Panc1 (cell line): ENCODE measurements around the gene AGBL3. TPM values are rescaled to one million over a fixed set of nuclear protein-coding genes. Genes with fewer than 3 reads are reported as not detected.

ENCODE experiments used
- ATAC-seq: fragments of 200-7000 bp; cut with Tn5 transposase; 2 replicates; pipeline ENCODE4 v1.9.1; 2020; ENCODE audit warnings: mild to moderate bottlenecking, moderate library complexity
- BruUV-seq: library from RNA; stranded (reverse); fragments of 400-500 nt; replicated peaks from 2 replicates; lab custom pipeline; 2021; lab: Mats Ljungman, UMichigan
- CTCF ChIA-PET: fragments of 300-600 bp; sonication (Branson Sonifier 250); formaldehyde crosslinking; loops from one replicate; lab custom pipeline; 2022; ENCODE audit warnings: antibody characterized with exemption; lab: Charles Lee
- POLR2A ChIA-PET: fragments of 300-600 bp; sonication (Branson Sonifier 250); formaldehyde crosslinking; loops from one replicate; lab custom pipeline; 2022; ENCODE audit warnings: antibody characterized with exemption; lab: Charles Lee
- DNase-seq: peaks from one replicate; pipeline ENCODE4 v3.0.0-alpha.2; 2010; ENCODE audit warnings: low read depth, low spot score
- H3K27ac ChIP-seq: 2 replicates; pipeline ENCODE4 v1.5.1; 2011; ENCODE audit warnings: mild to moderate bottlenecking, low read length, inconsistent platforms
- H3K27me3 ChIP-seq: fragments of 200-500 bp; sonication (Bioruptor generic); 2 replicates; pipeline ENCODE4 v1.6.0; 2014; ENCODE audit warnings: low read length, inconsistent platforms; ENCODE audit not compliant: control insufficient read depth, insufficient read depth
- H3K36me3 ChIP-seq: fragments of 200-500 bp; sonication (Bioruptor generic); 2 replicates; pipeline ENCODE4 v1.5.1; 2014; ENCODE audit warnings: inconsistent platforms, mild to moderate bottlenecking, low read length, moderate library complexity; ENCODE audit not compliant: control insufficient read depth, insufficient read depth
- H3K4me1 ChIP-seq: 2 replicates; pipeline ENCODE4 v1.5.1; 2011; ENCODE audit warnings: inconsistent platforms, mild to moderate bottlenecking, low read length, moderate library complexity; ENCODE audit not compliant: control insufficient read depth, insufficient read depth
- H3K4me3 ChIP-seq, 2 experiments: 2 replicates each; pipeline ENCODE4 v1.5.1; 2011 to 2012; ENCODE audit warnings: low read depth in 2 of 2, low read length in 2 of 2, mild to moderate bottlenecking in 2 of 2, inconsistent platforms in 1 of 2, moderate library complexity in 1 of 2
- H3K9me3 ChIP-seq: fragments of 200-500 bp; sonication (Bioruptor generic); 2 replicates; pipeline ENCODE4 v1.5.1; 2014; ENCODE audit warnings: low read depth, mild to moderate bottlenecking, inconsistent platforms, low read length, moderate library complexity; ENCODE audit not compliant: control insufficient read depth, insufficient read depth
- CTCF ChIP-seq: fragments of 450-650 bp; IDR thresholded peaks from 2 replicates; pipeline ENCODE4 v1.5.1; 2017; ENCODE audit warnings: mild to moderate bottlenecking
- POLR2AphosphoS5 ChIP-seq: IDR thresholded peaks from 2 replicates; pipeline ENCODE4 v1.6.1; 2012; ENCODE audit warnings: mild to moderate bottlenecking, low read depth, low read length, moderate library complexity
- REST ChIP-seq, 2 experiments: IDR thresholded peaks; 2 replicates each; pipeline ENCODE4 v1.6.1; 2011 to 2012; ENCODE audit warnings: low read depth in 2 of 2, control low read depth in 1 of 2, low read length in 1 of 2, mild to moderate bottlenecking in 1 of 2, moderate library complexity in 1 of 2; ENCODE audit not compliant: insufficient read depth in 1 of 2
- SIN3A ChIP-seq: IDR thresholded peaks from 2 replicates; pipeline ENCODE4 v1.6.1; 2012; ENCODE audit warnings: low read depth, mild to moderate bottlenecking, low read length, moderate library complexity, borderline replicate concordance; ENCODE audit not compliant: insufficient read depth
- TCF7L2 ChIP-seq: IDR thresholded peaks from 2 replicates; pipeline ENCODE4 v1.6.1; 2011; ENCODE audit warnings: mild to moderate bottlenecking, low read depth, low read length, inconsistent platforms
- in situ Hi-C: cut with HindIII; loops from 2 replicates; pipeline ENCODE4 v1.10.0; 2016; ENCODE audit warnings: low sequenced_read_pairs, low pct_unique_long_range_greater_than_20kb
- intact Hi-C: fragments of 100-400 bp; cut with micrococcal nuclease; formaldehyde crosslinking; loops from one replicate; pipeline ENCODE4 v1.10.0; 2022; ENCODE audit not compliant: unreplicated experiment
- total RNA-seq: library from RNA; stranded (reverse); gene quantifications from one replicate; pipeline ENCODE4 v1.2.1, GENCODE V29; 2021; ENCODE audit not compliant: unreplicated experiment

Gene AGBL3
- total RNA-seq, 1 experiment from 2014 or later, result 2.5 TPM

- Histone ChIP-seq H3K36me3 (no peaks in the 10 kb centered on the region), H3K27me3 (no peaks in the 10 kb centered on the region), H3K4me1 (no peaks in the 10 kb centered on the region), H3K27ac (no peak overlapping the region), H3K9me3 (no peaks in the 10 kb centered on the region), H3K4me3 (no peak overlapping the region)
- no peak for ATAC-seq
- intact Hi-C loops (no loop called here), in situ Hi-C loops (no loop called here)
- CTCF ChIA-PET, result no interaction called here
- BruUV-seq, result no TSS peak
- POLR2A ChIA-PET, result no interaction called here
- DNase-seq, result no peak
- TF ChIP-seq POLR2AphosphoS5 (no peak), TCF7L2 (no peak), REST (IDR thresholded peaks at IDR 0.05; ENCODE audit: insufficient read depth in 1 of 2, low read depth in 2 of 2, low read length in 1 of 2) (no peak), SIN3A (no peak), CTCF (no peak)
These were observed 24.0 kb upstream of the AGBL3 start for GRCh38 chr7:134962270-134962780.

- Histone ChIP-seq H3K27ac (no peak overlapping the region), H3K9me3 (no peaks in the 10 kb centered on the region), H3K4me1 (no peaks in the 10 kb centered on the region), H3K4me3 (no peak overlapping the region), H3K27me3 (no peaks in the 10 kb centered on the region), H3K36me3 (no peaks in the 10 kb centered on the region)
- no TSS peak for BruUV-seq
- ChIA-PET POLR2A (no interaction called here), CTCF (no interaction called here)
- ATAC-seq, result no peak
- in situ Hi-C loops (no loop called here), intact Hi-C loops (no loop called here)
- DNase-seq, result no peak
- TF ChIP-seq REST (IDR thresholded peaks at IDR 0.05; ENCODE audit: insufficient read depth in 1 of 2, low read depth in 2 of 2, low read length in 1 of 2) (no peak), POLR2AphosphoS5 (no peak), TCF7L2 (no peak), SIN3A (no peak), CTCF (no peak)
These were observed 23.3 kb upstream of the AGBL3 start for GRCh38 chr7:134963036-134963435.
